ENCODE measurements around the gene SNX32.

SNX32 gene

DNA sequence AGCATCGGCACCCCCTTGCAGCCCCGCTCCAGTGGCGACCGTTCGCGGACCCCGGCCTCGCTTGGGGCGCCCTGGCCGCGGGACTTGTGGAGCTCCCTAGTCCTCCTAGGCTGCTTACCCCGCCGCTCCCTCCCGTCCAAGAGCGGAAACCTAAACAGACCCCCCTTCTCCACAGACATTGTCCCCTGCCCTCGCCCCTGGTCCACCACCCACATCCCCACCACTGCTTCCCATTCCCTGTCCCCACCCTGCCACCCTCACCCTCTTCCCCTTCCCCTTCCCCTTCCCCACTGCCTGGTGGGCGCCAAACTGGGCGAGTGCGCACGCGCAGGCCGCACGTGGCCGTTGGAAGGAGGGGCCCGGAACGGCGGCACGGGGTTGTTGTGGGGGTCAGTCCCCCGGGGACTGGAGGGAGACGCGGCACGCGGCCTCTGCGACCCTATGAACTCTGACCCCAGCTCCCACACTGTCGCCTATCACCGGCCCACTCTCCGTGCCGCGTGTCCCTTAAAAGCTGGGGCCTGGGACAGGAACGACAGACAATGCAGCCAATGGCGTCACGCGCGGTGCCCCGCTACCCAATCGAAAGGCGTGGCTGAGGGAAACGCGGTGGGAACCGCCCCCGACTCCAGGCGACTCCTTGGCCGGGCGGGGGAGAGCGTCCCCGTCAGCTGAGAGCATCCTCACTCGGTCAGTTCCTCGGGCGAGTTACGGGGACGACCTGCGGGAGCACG lies at the start of gene SNX32:
SNX32 (plus strand) TSS at position 667 of the 734 bp plus-strand sequence. CDS start 103 bp downstream, outside the sequence.
- peak; percentile 93 for DNase-seq (ENCODE audit: low spot score)

DNA sequence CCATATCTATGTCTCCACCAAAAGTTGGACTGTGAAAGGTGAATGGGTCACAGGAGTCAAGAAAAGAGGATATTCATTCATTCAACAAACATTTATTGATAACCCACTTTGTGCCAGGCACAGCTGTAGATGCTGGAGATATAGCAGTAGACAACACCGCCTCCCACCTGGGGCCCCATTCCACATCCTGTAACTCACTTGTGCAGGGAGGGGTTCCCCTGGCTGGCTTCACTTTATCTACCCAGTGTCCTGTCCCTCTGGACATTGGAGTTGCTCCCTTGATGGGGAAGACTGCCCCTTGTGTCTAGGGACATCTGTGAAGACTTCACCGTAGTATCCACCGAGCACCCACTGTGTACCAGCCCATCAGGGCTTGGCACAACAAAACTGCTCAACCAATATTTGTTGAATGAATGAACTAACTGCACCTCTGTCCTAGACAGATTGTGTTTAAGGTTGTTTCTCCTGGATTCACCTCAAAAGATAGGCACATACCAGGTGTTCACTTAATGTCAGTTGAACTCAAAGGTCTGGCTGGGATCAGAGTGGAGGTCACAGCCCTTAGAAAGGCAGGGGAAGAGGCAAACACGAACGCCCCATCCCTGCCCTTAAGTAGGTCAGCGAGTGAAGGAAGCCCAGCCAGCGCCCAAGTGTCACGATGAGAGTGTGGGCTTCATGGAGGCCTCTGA lies 48.3 kb upstream of the SNX32 start:
- DNase-seq (ENCODE audit: low spot score), result no peak

DNA sequence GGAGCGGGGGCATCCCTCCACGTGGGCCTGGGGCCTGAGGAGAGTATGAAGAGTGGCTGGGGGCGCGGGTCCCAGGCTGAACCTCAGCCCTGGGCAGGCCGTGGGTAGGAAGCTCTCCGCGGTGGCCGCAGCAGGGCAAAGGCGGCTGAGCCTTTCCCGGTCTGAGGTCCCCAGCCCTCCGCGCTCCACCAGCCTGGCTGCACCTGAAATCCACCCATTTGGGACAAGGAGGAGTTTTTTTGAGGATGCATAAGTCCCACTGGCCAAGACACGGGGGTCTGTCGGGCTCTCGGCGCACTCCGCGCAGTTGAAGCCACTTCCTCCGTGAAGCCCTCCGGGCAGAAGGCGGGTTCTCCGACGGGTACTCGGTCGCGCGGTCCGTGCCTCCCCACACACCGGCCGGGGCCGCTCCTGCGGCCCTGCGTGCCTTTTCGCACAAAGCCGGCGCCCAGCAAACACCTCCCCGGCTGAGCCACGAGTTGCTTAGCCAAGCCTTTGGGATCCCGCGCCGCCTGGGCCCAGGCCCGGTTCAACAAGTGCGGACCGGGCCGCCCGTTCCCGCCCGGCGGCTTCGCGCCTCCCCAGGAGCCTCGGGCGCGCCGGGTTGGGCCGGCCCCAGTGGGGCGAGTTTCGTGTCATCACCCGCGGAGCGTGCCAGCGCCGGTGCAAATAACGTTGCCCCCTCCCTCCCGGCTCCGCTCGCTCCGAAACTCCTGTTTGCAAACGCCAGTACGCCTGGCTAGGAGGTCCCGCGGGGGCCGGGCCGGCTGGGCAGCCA lies 47.6 kb upstream of the SNX32 start:
- DNase-seq (ENCODE audit: low spot score), result no peak

DNA sequence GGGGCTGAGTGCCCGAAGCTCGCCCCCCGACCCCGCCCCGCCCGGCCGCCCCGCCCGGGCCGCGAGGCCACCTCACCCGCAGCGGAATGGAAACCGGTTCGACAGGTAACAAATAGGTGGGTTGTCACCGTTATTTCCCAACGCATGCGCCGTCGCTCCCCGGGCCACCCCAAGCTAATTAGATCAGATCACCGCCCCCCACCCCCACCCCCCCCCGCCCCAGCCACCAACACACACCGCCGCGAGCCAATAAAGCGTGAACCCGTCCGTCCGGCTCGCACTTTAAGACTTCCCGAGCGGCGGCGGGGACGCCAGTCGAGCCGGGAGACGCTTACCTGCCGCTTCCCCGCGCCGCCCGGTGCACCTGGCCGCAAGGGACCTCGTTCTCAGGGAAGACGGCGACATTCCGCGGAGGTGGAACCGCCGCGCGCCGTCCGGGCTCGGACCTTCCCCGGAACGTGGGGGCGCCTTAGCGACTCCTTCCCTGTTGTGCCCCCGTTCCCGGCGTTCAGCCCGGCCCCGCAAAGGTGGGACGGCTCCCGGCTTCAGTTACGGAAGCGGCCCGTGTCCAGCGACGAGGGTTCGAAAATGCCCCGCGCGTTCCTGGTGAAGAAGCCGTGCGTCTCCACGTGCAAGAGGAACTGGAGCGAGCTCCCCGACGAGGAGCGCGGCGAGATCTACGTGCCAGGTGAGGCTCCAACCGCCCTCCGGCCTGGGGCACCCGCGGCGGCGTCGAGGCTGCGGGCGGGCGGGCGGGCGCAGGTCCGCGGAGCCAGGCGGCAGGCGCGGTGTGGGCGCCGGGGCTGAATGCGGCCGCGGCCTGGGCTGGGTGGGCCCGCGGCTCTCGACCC lies 46.8 kb upstream of the SNX32 start, which contains the start of gene OVOL1:
OVOL1 (plus strand) TSS at position 278 of the 851 bp plus-strand sequence; CDS start at position 589, 311 bp downstream.
- DNase-seq (ENCODE audit: low spot score), result no peak

DNA sequence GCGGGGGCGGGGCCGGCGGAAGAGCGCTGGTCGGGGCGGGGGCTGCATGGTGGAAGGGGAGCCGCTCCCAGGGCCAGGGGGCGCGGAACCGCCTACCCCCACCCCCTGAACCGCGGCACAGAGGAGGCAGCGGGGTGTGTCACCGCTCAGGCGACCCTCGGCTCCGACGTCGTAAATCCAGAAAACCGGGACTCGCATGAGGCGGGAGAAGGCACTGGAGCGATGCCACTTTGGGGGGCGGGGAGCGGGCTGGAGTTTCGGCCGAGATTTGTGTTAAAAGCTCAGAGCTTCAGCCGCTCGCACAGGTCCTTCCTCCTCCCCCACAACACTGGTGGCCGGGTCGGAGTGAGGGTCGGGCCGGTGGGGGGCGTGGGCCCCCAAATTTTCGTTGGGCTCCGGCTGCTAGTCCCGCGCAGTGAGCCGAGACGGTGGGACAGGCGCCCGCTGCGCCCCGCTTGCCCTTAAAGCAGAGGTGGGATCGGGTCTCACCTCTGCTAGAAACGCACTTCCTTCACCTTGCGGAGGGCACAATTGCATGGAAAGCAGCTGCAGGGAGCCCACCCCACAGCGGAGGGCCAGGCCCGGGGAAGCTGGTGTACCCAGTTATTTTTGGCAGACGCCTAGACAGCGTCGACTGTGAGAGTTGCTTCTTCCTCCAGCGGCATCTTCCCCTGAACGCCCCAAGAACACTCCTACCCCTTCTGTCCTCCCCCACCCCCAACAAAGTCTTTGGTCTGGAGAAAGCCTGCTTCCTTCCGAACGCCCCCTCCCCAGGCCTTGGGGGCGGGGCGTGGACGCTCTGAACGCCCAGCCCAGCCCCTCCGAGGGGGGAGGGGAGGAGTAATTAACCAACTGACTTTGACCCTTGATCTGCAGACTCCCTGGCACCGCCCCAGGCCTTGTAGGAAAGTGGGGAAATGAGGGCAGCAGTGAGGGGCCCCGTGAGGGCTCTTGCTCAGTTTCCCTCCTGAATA lies 45.8 kb upstream of the SNX32 start:
- DNase-seq (ENCODE audit: low spot score), result no peak

DNA sequence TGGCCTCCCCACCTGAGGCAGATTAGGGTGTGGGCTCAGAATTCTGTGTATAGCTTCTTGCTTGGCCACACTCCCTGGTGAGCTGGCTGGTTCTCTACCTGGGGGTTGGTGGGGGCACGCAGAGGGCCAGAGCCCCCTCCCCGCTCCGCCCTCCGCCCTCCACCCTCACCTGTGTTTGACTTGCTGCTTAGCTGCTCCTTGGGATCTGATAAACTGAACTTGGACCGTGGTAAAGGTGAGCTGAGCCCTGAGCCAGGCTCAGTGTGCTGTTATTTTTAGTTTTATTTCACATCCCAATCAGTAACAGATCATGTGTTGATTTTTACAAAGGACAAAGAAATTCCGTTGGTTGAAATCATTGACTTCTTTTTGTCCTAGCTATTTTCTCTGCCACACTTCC lies 44.9 kb upstream of the SNX32 start:
- no peak for DNase-seq (ENCODE audit: low spot score)

DNA sequence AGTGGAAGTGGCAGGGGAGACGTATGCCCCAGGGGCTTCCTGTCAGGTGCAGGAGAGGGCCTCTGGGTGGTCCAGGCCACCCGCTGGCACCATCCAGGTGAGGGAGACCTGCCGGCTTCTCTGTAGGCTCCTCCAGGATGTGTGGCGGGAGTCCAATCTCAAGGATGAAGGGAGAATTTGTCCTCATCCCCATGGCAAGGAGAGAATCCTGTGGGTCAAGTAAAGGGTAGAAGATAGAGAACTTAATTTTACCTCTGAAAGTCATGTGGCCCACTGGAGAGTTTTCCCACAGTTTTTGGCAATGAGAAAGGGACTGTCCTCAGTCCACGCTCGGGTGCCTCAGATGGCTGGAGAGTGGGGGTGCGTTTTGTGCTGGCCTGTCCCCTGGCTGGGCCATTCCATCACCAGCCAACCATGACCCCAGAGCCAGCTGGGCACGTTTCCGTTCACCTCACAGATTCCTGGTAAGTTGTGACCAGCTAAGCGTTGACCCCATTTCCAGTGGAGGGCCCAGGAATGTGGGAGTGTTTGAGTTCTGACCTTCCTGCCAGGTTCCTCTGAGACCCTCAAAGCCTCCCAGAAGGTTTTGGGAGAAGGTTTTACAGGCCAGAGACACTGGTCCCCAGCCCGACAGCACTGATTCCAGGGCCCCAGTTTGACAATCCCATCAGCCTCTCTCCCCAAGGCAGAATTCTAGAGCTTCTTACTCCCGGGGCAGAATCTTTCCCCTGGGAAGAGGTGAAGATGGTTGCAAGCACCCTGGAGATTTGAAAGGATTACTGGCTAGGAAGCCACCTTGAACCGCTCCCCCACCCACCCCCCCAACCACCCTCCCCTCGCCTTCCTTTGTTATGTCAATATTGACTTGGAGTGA lies 44.3 kb upstream of the SNX32 start:
- no peak for DNase-seq (ENCODE audit: low spot score)

DNA sequence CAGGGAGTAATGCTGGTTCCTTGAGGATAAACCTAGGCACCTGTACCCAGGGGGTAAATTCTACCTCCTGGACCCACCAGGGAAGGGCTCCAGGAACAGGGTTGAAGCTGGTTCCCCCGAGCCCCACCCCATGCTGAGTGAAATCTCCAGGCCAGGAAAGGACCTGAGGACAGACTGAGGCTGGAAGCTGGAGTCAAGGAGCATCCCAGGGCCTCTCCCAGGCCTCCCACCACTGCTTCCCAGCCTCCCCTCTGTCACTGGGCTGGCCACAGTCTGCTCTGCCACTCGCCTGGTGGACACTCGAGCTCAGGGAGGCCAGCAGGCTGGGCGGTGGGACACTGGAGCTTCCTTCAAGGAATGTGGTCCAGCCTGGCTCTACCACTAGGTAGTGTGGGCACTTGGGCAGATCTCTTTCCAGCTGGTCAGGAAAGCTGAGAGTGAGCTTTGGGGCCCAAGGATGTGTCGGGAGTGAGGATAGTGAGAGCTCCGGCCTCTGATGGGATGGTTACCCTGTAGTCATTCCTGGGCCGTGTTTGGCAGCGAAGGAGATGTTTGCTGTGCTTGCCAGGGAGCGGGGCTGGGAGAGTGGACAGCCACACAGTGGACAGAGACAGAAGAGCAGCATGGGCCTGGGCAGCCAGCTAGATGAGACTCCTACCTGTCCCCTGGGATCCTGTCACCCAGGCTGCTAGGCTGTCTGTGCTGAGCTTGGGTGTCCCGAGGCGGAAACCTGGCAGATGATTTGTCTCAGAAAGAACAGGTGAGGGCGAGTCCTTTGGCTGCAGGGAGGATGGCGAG lies 43.5 kb upstream of the SNX32 start:
- no peak for DNase-seq (ENCODE audit: low spot score)

DNA sequence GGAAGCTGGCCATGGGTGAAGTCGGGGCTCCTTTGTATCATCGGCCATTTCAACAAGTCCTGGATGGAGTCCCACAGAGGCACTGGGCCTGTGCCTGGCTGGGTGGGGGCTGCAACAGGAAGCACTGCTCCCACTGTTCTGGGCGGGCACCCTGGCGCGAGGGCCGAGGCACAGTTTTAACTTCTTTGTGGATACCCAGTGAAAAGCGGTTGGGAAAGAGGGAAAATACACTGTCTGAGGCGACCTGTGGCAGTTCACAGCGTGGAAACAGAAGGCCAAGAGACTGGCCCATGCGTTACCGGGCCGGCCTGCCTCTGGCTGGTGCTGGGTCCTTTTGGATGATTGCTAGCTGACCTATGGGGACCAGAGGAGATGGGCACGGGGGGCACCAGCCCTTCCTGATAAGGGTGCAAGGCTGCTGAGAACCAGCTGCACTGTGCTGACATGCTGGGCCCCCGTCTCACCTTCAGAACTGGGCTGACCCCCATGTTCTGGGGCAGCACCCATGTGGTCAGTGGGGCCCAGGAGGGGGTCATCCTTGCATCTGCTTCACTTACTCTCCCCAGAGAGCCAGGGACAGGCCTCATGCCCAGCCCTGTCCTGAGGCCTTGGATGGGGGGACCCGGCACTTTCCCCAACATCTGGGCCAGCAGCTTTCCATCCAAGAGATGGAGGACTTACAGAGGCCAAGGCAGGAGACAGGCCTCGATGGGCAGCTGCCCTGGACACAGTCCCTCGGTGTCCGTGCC lies 42.7 kb upstream of the SNX32 start:
- DNase-seq (ENCODE audit: low spot score), result no peak

DNA sequence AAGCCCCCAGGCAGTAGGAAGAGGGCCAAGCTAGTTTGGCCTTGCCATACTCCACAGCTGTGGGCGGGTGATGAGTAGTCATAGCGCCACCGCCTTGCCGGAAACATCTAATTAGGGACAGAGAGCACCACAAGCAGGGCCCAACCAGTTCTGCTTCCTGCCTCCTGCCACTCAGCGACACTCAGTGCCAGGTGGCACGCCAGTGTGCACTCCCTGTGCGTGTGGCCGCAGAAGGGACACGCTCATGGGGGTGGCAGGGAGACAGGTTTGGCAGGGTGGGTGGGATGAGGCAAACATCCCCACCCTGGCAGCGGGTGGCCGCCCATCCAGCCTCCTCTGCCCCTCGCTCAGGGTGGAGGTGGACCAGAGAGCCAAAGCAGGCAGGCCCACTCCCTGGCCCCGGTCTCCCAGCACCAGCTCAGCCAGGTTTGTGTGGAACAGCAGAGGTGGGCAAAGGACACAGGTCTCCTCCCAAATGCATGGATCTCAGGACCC lies 42.0 kb upstream of the SNX32 start:
- no peak for DNase-seq (ENCODE audit: low spot score)

DNA sequence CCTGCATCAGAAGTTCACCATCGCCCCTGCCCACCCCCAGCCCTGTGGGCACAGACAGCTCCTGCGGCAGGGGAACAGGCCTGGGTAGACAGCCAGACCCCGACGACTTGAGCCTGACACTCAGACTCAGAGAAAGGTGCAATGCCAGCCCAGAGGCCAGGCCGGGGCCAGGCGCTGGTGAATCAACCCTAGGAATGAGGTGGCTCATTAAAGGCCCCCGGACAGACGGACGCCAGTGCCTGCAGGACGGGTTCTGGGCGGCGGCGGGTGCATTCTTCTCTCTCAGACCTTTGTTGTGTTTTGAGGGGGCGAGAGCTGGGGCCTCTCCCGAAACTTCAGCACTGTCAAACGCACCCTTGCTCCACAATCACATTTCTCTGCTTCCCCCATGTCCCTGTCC lies 41.3 kb upstream of the SNX32 start:
- no peak for DNase-seq (ENCODE audit: low spot score)

DNA sequence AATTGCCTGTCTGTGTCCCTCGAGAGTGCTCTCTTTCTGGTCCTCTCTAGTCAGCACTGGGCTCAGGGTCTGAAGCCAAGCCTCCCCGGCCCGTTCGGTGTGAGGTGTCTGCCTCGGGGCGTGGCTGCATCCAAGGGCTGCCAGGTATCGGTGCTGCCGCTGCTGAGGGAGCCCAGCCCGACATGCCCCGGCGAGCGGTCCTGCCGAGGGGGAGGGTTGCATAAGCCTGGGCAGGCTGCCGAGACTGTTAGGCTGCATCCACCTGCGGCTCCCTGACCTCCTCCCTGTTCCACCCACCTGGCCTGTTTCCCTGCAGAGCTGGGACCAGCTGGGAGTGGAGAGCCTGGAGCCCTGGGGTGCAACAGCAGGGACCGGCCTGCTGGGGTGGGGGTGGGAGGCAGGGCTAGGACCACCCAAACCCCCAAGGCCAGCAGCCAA lies 40.6 kb upstream of the SNX32 start:
- DNase-seq (ENCODE audit: low spot score), result no peak

DNA sequence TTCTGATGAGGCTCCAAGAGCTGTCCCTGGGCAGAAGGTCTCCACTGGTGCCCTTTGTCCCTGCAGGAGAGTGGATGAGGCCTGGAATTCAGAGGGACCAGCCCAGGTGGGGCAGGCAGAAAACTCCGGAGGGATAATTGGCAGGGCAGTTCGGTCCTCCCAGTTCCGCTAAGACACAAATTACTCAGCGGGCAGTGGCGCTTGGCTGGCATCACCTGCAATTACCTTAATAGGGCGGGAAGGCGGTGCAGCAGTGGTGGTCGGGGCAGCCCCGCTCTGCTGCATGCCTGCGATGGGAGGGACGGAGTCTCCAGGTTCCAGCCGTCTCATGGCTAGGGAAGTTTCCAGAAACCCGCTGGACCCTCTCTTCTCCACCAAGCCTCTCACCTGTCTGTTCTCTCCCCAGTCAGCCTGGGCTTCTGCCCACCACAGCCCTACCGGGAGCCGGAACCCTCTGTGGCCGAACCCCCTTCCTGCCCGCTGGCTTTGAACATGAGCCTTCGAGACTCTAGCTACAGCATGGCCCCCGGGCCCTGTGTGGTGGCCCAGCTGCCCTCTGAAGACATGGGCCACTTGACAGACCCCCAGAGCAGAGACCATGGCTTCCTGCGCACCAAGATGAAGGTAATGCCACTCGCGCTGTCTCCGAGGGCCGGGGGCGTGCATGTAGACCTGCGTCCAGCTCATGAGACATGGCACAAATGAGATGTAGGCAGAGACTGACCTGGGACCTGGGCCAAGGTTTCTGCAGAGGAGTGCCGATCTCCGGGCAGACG lies 40.0 kb upstream of the SNX32 start:
- no peak for DNase-seq (ENCODE audit: low spot score)

DNA sequence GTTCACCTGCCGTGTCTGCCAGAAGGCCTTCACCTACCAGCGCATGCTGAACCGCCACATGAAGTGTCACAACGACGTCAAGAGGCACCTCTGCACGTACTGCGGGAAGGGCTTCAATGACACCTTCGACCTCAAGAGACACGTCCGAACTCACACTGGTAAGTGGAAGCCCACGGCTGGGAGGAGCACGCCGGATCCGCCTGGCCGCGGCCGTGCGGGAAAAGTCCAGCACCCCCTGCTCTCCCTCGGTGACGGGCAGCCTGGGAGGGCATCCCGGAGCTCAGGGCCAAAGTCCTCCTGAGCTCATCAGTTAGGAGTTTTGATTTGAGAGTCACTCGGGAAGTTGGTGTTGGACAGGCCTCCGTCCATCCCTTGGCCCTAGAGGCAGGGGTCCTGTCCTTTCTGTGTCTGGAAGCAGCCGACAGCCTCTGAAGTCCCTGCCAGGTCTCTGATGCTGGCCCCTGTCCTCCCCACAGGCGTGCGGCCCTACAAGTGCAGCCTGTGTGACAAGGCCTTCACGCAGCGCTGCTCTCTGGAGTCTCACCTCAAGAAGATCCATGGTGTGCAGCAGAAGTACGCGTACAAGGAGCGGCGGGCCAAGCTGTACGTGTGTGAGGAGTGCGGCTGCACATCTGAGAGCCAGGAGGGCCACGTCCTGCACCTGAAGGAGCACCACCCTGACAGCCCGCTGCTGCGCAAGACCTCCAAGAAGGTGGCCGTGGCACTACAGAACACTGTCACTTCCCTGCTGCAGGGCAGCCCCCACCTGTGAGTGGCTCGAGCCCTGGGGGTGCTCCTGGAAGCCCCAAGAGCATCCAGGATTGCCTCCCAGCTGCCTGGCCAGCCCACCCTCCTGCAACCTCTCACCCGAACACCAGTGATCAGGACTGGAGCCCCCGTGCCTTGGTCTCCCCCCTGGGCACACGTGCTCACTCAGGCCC lies 38.9 kb upstream of the SNX32 start:
- no peak for DNase-seq (ENCODE audit: low spot score)

DNA sequence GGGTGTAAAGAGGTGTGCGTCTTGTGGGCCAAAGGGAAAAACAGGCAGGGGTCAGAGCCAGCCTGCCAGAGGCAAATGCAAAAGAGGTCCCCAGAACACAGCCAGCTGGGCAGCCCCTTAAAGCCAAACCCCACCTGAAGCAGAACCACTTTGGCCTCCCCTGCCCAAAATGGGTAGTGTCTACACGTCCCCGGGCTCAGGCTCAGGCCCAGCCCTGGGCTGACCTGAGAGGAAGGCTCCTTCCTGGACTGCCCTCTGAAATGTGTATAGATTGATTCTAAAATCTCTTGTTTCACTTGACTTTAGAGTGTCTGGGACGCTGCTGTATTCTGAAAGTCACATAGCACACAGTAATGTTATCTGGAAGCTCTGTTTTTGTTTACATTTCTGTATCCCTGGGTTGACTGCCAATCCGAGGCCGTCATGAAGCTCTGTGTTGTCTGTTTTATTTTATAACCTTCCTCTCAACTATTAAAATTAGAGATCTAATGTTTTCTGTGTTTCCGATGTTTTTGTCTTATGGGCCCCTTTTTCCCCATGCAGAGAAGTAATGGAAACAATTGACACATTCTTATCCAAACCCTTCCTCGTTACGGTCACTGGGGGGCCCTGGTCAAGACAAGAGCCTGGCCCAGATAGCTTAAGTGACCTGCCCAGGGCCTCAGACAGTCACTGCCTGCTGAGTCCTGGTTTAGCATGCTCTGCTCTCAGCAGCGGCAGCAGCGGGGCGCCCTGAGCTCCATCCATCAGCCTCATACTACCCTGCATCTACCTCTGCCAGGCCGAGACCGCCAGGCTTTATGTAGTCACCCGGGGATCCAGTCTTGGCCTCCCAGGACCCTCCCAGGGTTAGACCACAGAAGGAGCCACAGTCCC lies 36.8 kb upstream of the SNX32 start:
- no peak for DNase-seq (ENCODE audit: low spot score)

All from pons (tissue), 1 donor.